Amniotic epithelial cell (primary cell): ENCODE measurements around the gene KLF15.

Source experiments
- DNase-seq: peaks from one replicate; pipeline ENCODE4 v3.0.0-alpha.2; 2010; ENCODE audit warnings: low read depth

KLF15 gene

GRCh38 chr3:126304704-126305103 is 52.5 kb downstream of the KLF15 start:
- DNase-seq: no peak

DNA sequence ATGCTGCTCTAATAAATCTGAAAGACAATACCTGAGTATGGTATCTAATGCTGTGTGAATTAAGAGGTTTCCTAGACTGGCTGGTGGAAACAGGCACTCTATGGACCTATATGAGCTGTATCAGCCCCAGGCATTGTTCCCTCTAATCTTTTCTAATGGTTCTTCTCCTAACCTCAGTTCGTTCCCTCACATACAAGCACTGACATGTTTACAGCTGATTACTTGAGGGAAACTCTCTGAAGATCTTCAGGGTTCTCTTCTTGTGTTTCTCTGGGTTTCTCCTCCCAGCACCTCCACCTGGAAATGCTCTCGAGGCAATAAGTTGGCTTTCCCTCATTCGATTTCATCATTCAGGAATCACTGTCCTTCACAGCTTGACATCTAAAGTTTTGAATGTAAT is 52.9 kb downstream of the KLF15 start:
- no peak for DNase-seq

- DNase-seq: no peak
These were observed 53.9 kb downstream of the KLF15 start for GRCh38 chr3:126303272-126303671.

GRCh38 chr3:126300761-126301481 is 56.3 kb downstream of the KLF15 start:
- peak; percentile 27 for DNase-seq

GRCh38 chr3:126300001-126300760 is 57.0 kb downstream of the KLF15 start:
- no peak for DNase-seq

- no peak for DNase-seq
These were observed 61.7 kb downstream of the KLF15 start for GRCh38 chr3:126295407-126295939.

DNA sequence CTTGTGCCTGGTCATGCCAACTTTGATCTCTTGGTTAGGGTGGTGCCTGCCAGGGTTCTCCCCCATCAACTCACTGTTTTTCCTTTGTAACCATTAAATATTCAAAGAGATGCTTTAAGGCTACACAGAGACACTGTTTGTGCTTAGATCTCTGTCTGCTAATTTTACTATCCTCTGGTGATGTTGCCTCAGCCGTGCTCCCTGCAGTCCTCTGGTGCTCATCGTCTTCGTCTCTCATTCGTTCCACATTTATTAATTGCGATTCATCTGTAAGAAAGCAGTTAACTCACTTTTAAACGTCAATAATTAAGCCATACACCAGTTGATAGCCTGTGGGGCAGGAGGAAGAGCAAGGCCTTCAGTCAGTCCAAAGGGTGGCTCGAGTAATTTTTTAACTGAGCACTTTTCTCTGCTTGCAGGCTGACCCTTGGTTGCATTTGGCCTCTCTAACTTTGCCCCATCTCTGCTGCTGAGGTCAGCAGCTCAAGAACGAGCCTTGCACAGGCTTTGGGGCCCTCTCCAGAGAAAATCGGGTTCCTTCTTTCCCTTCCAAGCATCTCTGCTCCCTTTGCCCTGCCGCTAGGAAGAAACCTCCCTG is 62.9 kb downstream of the KLF15 start:
- DNase-seq: no peak

- peak; percentile 82 for DNase-seq
These were observed 63.7 kb downstream of the KLF15 start for GRCh38 chr3:126293370-126294082.
